ENCODE results near the gene OR2AE1.
A peak's percentile ranks its signal among the peaks of the same experiment; 100 is the strongest.
"Not testable (repeated sequence)": the region's sequence is repeated elsewhere in the genome, so short reads cannot be mapped to it uniquely, and the experiment has no call there.

The OR2AE1 gene

GRCh38 chr7:99876933-99877332 is at the start of gene OR2AE1:
TSS of gene OR2AE1 (minus strand) at chr7:99877033. CDS start at chr7:99877033, 0 bp downstream.
- no peak for DNase-seq (ENCODE audit: low read depth in 2 of 2)

GRCh38 chr7:99926321-99926720 is 49.5 kb upstream of the OR2AE1 start:
- DNase-seq (ENCODE audit: low read depth in 2 of 2) = no peak

- DNase-seq (ENCODE audit: low read depth in 2 of 2) = no peak
Measured at GRCh38 chr7:99923200-99923599, 46.4 kb upstream of the OR2AE1 start.

- no peak for DNase-seq (ENCODE audit: low read depth in 2 of 2)
Measured at GRCh38 chr7:99920149-99920548, 43.3 kb upstream of the OR2AE1 start.

GRCh38 chr7:99919814-99920112 is 42.9 kb upstream of the OR2AE1 start:
- no peak for DNase-seq (ENCODE audit: low read depth in 2 of 2)

GRCh38 chr7:99918959-99919813 is 42.4 kb upstream of the OR2AE1 start, which contains the start of gene TRIM4:
TSS of gene TRIM4 (minus strand) at chr7:99919530. CDS start at chr7:99919401, 129 bp downstream.
- DNase-seq (ENCODE audit: low read depth in 2 of 2) = peak; percentile 90 to 91

GRCh38 chr7:99910976-99911375 is 34.1 kb upstream of the OR2AE1 start:
- DNase-seq (ENCODE audit: low read depth in 2 of 2) = no peak

GRCh38 chr7:99901581-99901980 is 24.7 kb upstream of the OR2AE1 start:
- DNase-seq (ENCODE audit: low read depth in 2 of 2) = no peak

- DNase-seq (ENCODE audit: low read depth in 2 of 2) = no peak
Measured at GRCh38 chr7:99899830-99900519, 23.1 kb upstream of the OR2AE1 start.

GRCh38 chr7:99898836-99899235 is 22.0 kb upstream of the OR2AE1 start:
- no peak for DNase-seq (ENCODE audit: low read depth in 2 of 2)

GRCh38 chr7:99898023-99898357 is 21.2 kb upstream of the OR2AE1 start:
- DNase-seq (ENCODE audit: low read depth in 2 of 2) = no peak

- no peak for DNase-seq (ENCODE audit: low read depth in 2 of 2)
Measured at GRCh38 chr7:99897322-99898022, 20.6 kb upstream of the OR2AE1 start.

GRCh38 chr7:99894738-99895137 is 17.9 kb upstream of the OR2AE1 start:
- no peak for DNase-seq (ENCODE audit: low read depth in 2 of 2)

- no peak for DNase-seq (ENCODE audit: low read depth in 2 of 2)
Measured at GRCh38 chr7:99893280-99893679, 16.4 kb upstream of the OR2AE1 start.

GRCh38 chr7:99890348-99890747 is 13.5 kb upstream of the OR2AE1 start:
- not testable (repeated sequence) for DNase-seq (ENCODE audit: low read depth in 2 of 2)

GRCh38 chr7:99888366-99888765 is 11.5 kb upstream of the OR2AE1 start:
- DNase-seq (ENCODE audit: low read depth in 2 of 2) = not testable (repeated sequence)

- no peak for DNase-seq (ENCODE audit: low read depth in 2 of 2)
Measured at GRCh38 chr7:99881370-99881769, 4.5 kb upstream of the OR2AE1 start.

GRCh38 chr7:99876491-99876890 is 342 bp downstream of the OR2AE1 start:
- DNase-seq (ENCODE audit: low read depth in 2 of 2) = no peak

GRCh38 chr7:99868246-99868645 is 8.6 kb downstream of the OR2AE1 start:
- DNase-seq (ENCODE audit: low read depth in 2 of 2) = no peak

GRCh38 chr7:99867477-99867876 is 9.4 kb downstream of the OR2AE1 start:
- not testable (repeated sequence) for DNase-seq (ENCODE audit: low read depth in 2 of 2)

- no peak for DNase-seq (ENCODE audit: low read depth in 2 of 2)
Measured at GRCh38 chr7:99863847-99864440, 12.9 kb downstream of the OR2AE1 start.
